SK-N-SH (cell line): ENCODE results near the gene GATB. TPM values are rescaled to one million over a fixed set of nuclear protein-coding genes. Genes with fewer than 3 reads are reported as not detected.

ENCODE experiments used
- CTCF ChIA-PET: fragments of 300-600, 350-600 bp; formaldehyde crosslinking; extraction: SDS; loops from one replicate; lab custom pipeline; 2021; lab: Yijun Ruan, JAX
- POLR2A ChIA-PET: fragments of 350-600 bp; sonication (Branson Sonifier 250); formaldehyde crosslinking; extraction: SDS; loops from one replicate; lab custom pipeline; 2020; ENCODE audit warnings: antibody characterized with exemption, inconsistent platforms; lab: Yijun Ruan, JAX
- DNase-seq: peaks from one replicate; pipeline ENCODE4 v3.0.0; 2012
- H2AFZ ChIP-seq: fragments of 200-600 bp; sonication (generic); 2 replicates; pipeline ENCODE4 v1.8.1; 2016; ENCODE audit warnings: antibody characterized with exemption, mild to moderate bottlenecking, low read depth
- H3F3A ChIP-seq: fragments of 200-600 bp; sonication (generic); replicated peaks from 2 replicates; pipeline ENCODE3; 2016; ENCODE audit warnings: antibody characterized with exemption, mild to moderate bottlenecking; ENCODE audit not compliant: insufficient read depth
- H3K27ac ChIP-seq, 2 experiments: fragments of 200-500 bp in 1 of 2; fragments of 200-600 bp in 1 of 2; sonication (Bioruptor generic) in 1 of 2; sonication (generic), shearing (Covaris generic) in 1 of 2; 2 replicates each; pipeline versions ENCODE4 v1.5.1 to v1.6.1; 2014 to 2016; ENCODE audit warnings: low read depth in 2 of 2, inconsistent platforms in 1 of 2, low read length in 1 of 2, mild to moderate bottlenecking in 1 of 2, mixed read lengths in 1 of 2
- H3K27me3 ChIP-seq: fragments of 200-600 bp; sonication (generic), shearing (Covaris generic); 2 replicates; pipeline ENCODE4 v1.6.1; 2016; ENCODE audit warnings: mixed run types; ENCODE audit not compliant: insufficient read depth
- H3K36me3 ChIP-seq, 2 experiments: fragments of 200-500 bp in 1 of 2; fragments of 200-600 bp in 1 of 2; sonication (Bioruptor generic) in 1 of 2; sonication (generic) in 1 of 2; replicated peaks in 1 of 2; 2 replicates each; pipeline versions ENCODE3 to v1.5.1; 2014 to 2016; ENCODE audit warnings: low read length in 1 of 2, mild to moderate bottlenecking in 1 of 2; ENCODE audit not compliant: insufficient read depth in 2 of 2, control insufficient read depth in 1 of 2
- H3K4me1 ChIP-seq, 2 experiments: fragments of 200-500 bp in 1 of 2; fragments of 200-600 bp in 1 of 2; sonication (Bioruptor generic) in 1 of 2; sonication (generic), shearing (Covaris generic) in 1 of 2; 2 replicates each; pipeline versions ENCODE4 v1.5.1 to v1.6.1; 2014 to 2016; ENCODE audit warnings: low read depth in 1 of 2, low read length in 1 of 2, mixed run types in 1 of 2; ENCODE audit not compliant: insufficient read depth in 2 of 2, control insufficient read depth in 1 of 2
- H3K4me2 ChIP-seq: fragments of 200-600 bp; sonication (generic), shearing (Covaris generic); 2 replicates; pipeline ENCODE4 v1.6.1; 2017; ENCODE audit warnings: mixed run types
- H3K4me3 ChIP-seq, 2 experiments: fragments of 200-500 bp in 1 of 2; fragments of 200-600 bp in 1 of 2; sonication (Bioruptor generic) in 1 of 2; sonication (generic), shearing (Covaris generic) in 1 of 2; 2 replicates each; pipeline versions ENCODE4 v1.5.1 to v1.8.1; 2014 to 2016; ENCODE audit warnings: low read depth in 2 of 2, inconsistent platforms in 1 of 2, low read length in 1 of 2, mild to moderate bottlenecking in 1 of 2, mixed read lengths in 1 of 2, moderate library complexity in 1 of 2
- H3K79me2 ChIP-seq: fragments of 200-600 bp; sonication (generic); 2 replicates; pipeline ENCODE4 v1.8.1; 2017; ENCODE audit warnings: mild to moderate bottlenecking; ENCODE audit not compliant: insufficient read depth
- H3K9ac ChIP-seq: fragments of 200-600 bp; sonication (generic); 2 replicates; pipeline ENCODE4 v1.6.1; 2017; ENCODE audit warnings: mixed run types
- H3K9me2 ChIP-seq: fragments of 200-600 bp; sonication (generic); 2 replicates; pipeline ENCODE4 v1.6.1; 2017; ENCODE audit warnings: mixed run types
- H3K9me3 ChIP-seq: fragments of 200-600 bp; sonication (generic); 2 replicates; pipeline ENCODE4 v1.6.1; 2017; ENCODE audit warnings: mixed run types, mild to moderate bottlenecking, moderate library complexity
- H4K20me1 ChIP-seq: fragments of 200-600 bp; sonication (generic); 2 replicates; pipeline ENCODE4 v1.6.1; 2017; ENCODE audit warnings: mild to moderate bottlenecking, mixed run types; ENCODE audit not compliant: insufficient read depth
- CTCF ChIP-seq: fragments of 200-600 bp; sonication (generic); IDR thresholded peaks from 2 replicates; pipeline ENCODE4 v1.6.1; 2017; ENCODE audit warnings: antibody characterized with exemption, mild to moderate bottlenecking, moderate library complexity
- FOSL2 ChIP-seq: IDR thresholded peaks from 2 replicates; pipeline ENCODE4 v1.4.0; 2012; ENCODE audit warnings: low read depth, mild to moderate bottlenecking, moderate library complexity, borderline replicate concordance
- FOXJ3 ChIP-seq: sonication (generic); formaldehyde crosslinking; IDR thresholded peaks from 2 replicates; pipeline ENCODE4 v1.5.1; 2020; ENCODE audit warnings: mild to moderate bottlenecking, missing genetic modification reagents
- FOXM1 ChIP-seq: IDR thresholded peaks from 2 replicates; pipeline ENCODE4 v1.4.0; 2012; ENCODE audit warnings: low read depth, mild to moderate bottlenecking
- GABPA ChIP-seq: IDR thresholded peaks from 2 replicates; pipeline ENCODE4 v1.4.0; 2012; ENCODE audit warnings: low read depth, mild to moderate bottlenecking
- GATA2 ChIP-seq: sonication (generic); formaldehyde crosslinking; IDR thresholded peaks from 2 replicates; pipeline ENCODE4 v1.5.0; 2020; ENCODE audit warnings: mild to moderate bottlenecking, missing genetic modification reagents
- NFIC ChIP-seq: IDR thresholded peaks from 2 replicates; pipeline ENCODE4 v1.4.0; 2012; ENCODE audit warnings: borderline replicate concordance
- RFX5 ChIP-seq: IDR thresholded peaks from 2 replicates; pipeline ENCODE4 v1.6.1; 2012; ENCODE audit warnings: mild to moderate bottlenecking, improper control_type of control experiment, low read length
- WGBS: methylation state at CpG from one replicate; pipeline ENCODE4 v1.1.6; 2017; ENCODE audit warnings: low lambda C conversion rate; 5-methylcytosine and 5-hydroxymethylcytosine counted together
- polyA plus RNA-seq, 3 experiments: library from polyadenylated mRNA; depleted of rRNA; stranded (reverse); fragments of >200 nt; gene quantifications; 2 replicates each; pipeline ENCODE4 v1.2.3, GENCODE V29; 2012
- TF ChIP-seq, protein P1 (sequence below): IDR thresholded peaks from 2 replicates; pipeline ENCODE4 v1.4.0; 2012; ENCODE audit warnings: low read depth, borderline replicate concordance

GATB gene
- polyA plus RNA-seq, 1 of the 3 experiments (the other 2 are of a cell fraction): 28.1 TPM

GRCh38 chr4:151809716-151810115, 48.9 kb upstream of the GATB start:
- DNase-seq: no peak

GRCh38 chr4:151808542-151808941, 47.7 kb upstream of the GATB start:
- H3K4me1 ChIP-seq: peaks cover 4 to 9% of the 10 kb centered on the region in 2 experiments; a peak in 2 of 4 replicates
- H3K9ac ChIP-seq: no peak overlapping the region
- DNase-seq: no peak
- no peak overlapping the region for H3K4me2 ChIP-seq
- H3K79me2 ChIP-seq: no peaks in the 10 kb centered on the region
- no peak overlapping the region for H2AFZ ChIP-seq
- no peak overlapping the region for H3K27ac ChIP-seq
- no peaks in the 10 kb centered on the region for H3K9me3 ChIP-seq
- no peaks in the 10 kb centered on the region for H3F3A ChIP-seq
- TF ChIP-seq CTCF (no peak), GABPA (no peak), FOXM1 (no peak)
- TF ChIP-seq, protein P1, sequence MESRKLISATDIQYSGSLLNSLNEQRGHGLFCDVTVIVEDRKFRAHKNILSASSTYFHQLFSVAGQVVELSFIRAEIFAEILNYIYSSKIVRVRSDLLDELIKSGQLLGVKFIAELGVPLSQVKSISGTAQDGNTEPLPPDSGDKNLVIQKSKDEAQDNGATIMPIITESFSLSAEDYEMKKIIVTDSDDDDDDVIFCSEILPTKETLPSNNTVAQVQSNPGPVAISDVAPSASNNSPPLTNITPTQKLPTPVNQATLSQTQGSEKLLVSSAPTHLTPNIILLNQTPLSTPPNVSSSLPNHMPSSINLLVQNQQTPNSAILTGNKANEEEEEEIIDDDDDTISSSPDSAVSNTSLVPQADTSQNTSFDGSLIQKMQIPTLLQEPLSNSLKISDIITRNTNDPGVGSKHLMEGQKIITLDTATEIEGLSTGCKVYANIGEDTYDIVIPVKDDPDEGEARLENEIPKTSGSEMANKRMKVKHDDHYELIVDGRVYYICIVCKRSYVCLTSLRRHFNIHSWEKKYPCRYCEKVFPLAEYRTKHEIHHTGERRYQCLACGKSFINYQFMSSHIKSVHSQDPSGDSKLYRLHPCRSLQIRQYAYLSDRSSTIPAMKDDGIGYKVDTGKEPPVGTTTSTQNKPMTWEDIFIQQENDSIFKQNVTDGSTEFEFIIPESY: no peak
- 100% methylated on average over 4 of the region's 4 CpGs for WGBS
- no peaks in the 10 kb centered on the region for H4K20me1 ChIP-seq
- no peaks in the 10 kb centered on the region for H3K36me3 ChIP-seq
- CTCF ChIA-PET: no interaction called here
- POLR2A ChIA-PET: no interaction called here
- H3K9me2 ChIP-seq: no peaks in the 10 kb centered on the region
- no peaks in the 10 kb centered on the region for H3K27me3 ChIP-seq
- no peak overlapping the region for H3K4me3 ChIP-seq

More at GRCh38 chr4:151809716-151810115, 48.9 kb upstream of the GATB start:
- no peaks in the 10 kb centered on the region for H3K9me2 ChIP-seq
- H4K20me1 ChIP-seq: no peaks in the 10 kb centered on the region
- H3K4me2 ChIP-seq: no peak overlapping the region
- no peak overlapping the region for H3K9ac ChIP-seq
- no peak for TF ChIP-seq FOXJ3 (CRISPR knock-in tag)
- no peak for TF ChIP-seq NFIC
- TF ChIP-seq GATA2 (CRISPR knock-in tag): no peak
- TF ChIP-seq RFX5: no peak
- TF ChIP-seq GABPA: no peak
- no peak for TF ChIP-seq FOSL2
- no peak overlapping the region for H2AFZ ChIP-seq
- no peaks in the 10 kb centered on the region for H3F3A ChIP-seq
- no peak overlapping the region for H3K27ac ChIP-seq
- H3K4me1 ChIP-seq: peaks cover 4 to 9% of the 10 kb centered on the region in 2 experiments; a peak in 2 of 4 replicates
- WGBS: 70% methylated on average over 6 of the region's 6 CpGs
- H3K4me3 ChIP-seq: no peak overlapping the region
- no peaks in the 10 kb centered on the region for H3K27me3 ChIP-seq
- H3K9me3 ChIP-seq: no peaks in the 10 kb centered on the region
- ChIA-PET POLR2A (no interaction called here), CTCF (interaction anchor here (0.9 to 1.8 kb wide), 2 partner anchors 8 to 10 kb away, joined by 4 to 14 read pairs; no protein-coding TSS in a partner anchor)
- H3K36me3 ChIP-seq: no peaks in the 10 kb centered on the region
- no peaks in the 10 kb centered on the region for H3K79me2 ChIP-seq
